Middle frontal gyrus (tissue), 1 donor: ENCODE results near the gene ANKFY1.

Source experiments
- DNase-seq: peaks from one replicate; pipeline ENCODE4 v3.0.0-alpha.2; 2015; ENCODE audit warnings: low spot score; ENCODE audit errors: extremely low spot score

The ANKFY1 gene

DNA sequence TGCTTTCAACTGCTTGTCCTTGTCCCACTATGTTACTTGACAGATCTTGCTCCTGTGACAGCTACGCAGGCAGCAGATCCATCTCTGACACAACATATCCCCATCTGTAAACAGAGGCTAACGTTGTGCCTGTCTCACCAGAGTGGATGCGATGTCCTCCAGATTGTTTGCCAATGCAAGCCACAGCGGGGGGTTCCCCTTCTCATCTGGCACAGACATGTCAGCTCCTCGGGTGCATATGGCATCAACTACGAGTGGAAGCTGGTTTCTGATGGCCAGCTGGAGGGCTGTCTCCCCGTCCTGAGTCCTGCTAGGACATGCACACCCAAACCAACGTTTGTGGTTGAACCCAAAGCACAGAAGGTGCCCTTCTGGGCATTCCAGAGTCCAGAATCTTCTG, 81.7 kb downstream of the ANKFY1 start:
- DNase-seq = no peak

DNA sequence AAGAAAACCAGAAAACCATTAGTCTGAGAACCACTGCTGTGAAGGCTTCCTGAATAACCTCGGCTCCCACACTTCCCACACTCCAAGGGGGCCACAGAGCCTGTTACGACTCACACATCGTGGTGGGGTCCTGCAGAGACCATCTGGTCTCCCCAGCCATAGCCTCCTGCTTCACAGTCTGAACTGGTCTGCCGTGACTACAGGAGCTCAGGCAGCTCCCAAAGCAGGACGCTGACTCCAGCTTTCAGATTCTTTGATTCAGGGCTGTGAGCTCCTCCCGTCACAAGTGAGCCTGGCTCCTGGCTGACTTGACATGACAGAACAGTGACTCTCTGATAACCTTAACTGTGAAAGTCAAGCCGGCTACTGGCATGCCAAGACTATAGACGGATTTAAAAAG, 83.0 kb downstream of the ANKFY1 start:
- no peak for DNase-seq

DNA sequence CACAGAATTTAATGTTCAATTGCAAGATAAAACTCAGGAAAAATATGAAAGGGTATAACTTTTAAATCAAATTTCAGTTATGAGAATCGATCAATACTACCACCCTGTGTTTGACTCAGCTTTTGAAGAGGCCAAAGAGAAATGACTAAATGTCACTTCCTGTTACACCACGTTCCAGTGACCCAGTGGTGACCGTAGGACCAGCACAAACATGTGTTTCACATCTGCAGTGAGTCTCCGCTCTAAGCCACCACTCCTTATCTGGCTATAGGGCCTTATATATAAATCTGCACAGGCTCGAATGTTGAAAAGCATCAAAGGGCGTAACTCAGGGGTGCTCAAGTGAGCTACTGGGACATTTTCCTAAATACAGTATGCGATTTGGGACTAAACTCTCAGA, 84.7 kb downstream of the ANKFY1 start:
- no peak for DNase-seq

DNA sequence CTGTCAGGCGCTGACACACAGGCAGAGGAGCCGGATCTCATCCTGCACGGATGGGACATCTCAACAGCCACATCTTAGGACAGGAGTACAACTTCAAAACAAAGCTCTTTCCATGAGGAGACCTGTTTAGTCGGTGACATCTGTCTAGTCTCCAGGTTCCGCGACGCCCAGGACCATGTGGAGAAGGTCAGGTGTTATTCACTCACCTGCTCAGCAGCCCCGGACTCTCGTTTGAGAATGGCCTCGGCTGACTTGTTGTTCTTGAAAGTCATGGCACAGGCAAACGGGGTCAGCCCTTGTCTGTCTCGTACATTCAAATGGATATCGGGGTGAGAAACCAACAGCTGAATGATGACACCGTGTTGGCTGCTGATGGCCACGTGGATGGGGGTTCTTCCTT, 85.1 kb downstream of the ANKFY1 start:
- DNase-seq = no peak

DNA sequence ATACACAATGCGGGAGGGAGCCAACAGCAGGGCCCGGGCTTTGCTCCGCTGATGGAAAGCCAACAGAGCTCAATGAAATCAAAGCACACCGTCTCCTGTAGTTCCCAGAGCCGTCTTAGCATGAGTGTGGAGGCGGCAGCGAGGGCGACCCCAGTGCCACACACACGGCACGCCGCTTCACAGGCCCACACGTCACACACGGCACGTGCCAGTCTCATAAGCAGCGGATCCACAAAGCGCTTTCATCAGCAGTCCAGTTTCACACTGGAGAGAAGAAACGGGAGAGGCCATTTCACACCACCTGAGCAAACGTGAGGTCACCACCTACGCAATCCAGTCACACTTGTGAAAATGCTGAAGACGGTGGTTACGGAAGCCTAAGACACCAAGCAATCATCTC, 86.0 kb downstream of the ANKFY1 start:
- no peak for DNase-seq

DNA sequence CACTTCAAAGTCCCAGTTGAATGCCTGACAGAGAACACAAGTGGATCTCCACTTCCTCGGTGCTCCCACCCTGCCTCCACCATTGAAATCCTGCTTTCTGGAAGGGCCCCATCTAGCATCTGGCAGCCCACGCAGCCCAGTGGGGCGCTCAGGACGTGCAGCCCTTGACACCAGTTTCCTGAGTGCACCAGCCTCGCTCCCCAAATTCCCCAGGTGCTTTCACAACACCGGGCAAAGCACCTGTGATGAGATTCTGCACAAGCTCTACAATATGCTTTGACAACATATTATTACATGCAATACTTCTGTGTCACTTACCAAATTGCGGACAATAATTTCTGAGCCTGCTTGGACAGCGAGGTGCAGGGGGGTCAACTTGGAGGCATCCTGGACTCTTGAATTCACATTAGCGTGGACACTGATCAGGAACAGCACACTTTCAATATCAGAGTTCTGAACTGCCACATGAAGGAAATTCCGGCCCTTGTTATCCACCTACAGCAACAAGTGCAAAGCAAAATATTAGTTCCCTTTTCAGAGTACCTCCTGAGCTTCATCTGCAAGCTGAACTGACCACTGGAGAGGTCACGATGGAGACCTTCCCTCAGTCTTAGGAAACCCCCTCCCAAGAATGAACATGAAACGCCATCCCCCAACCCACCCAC, 86.8 kb downstream of the ANKFY1 start:
- DNase-seq = no peak

DNA sequence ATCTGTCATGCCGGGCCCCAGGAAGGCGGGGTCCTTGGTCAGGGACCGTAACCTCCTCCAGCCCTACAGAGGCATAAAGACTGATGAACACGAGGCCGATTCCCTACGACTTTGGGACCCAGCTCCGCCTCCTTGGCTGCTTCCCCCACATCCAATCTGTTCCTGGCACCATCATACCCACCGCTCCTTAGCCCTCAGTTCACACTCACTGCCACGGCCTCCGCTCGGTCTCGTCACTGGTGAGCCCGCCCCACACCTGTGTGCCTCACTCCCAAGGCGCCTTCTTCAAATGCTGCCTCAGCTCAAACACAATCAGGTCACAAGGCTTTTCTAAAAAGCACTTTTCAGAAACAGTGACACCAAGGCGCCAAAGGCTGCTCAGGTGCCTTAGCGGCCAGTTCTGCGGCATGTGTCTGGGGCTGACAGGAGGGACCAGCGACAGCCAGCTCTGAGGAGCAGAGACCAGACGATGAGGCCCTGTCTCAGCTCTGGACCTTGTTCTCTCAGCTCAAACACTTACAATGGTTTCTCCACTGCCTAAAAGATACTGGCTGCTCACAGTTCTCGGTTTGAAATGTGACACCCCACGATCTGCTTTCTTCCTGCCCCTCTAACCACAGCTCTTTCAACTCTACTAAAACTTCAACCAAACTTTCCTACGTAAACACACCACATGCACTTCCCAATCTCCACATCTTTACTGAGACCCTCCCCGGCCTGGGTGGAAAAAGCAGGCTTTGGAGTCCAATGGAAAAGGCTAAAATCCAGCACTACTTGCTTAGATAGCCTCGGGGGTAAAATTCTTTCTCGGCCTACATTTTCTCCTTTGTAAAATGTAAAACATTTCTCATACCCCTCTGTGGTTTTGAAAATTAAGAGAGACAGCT, 87.6 kb downstream of the ANKFY1 start:
- DNase-seq = no peak

DNA sequence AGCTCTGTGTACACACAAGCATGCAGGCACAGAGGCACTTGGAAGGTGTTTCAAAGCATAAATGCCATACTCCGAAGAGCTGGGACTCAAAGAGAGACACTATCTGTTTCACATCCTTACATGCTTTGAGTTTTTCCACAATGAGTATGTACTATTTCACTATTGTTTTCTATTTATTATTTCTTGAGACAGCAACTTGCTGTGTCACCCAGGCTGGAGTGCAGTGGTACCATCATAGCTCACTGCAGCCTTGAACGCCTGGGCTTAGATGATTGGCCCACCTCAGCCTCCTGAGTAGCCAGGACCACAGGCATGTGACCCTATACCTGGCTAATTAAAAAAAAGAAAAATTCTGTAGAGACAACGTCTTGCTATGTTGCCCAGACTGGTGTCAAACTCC, 89.2 kb downstream of the ANKFY1 start:
- no peak for DNase-seq

DNA sequence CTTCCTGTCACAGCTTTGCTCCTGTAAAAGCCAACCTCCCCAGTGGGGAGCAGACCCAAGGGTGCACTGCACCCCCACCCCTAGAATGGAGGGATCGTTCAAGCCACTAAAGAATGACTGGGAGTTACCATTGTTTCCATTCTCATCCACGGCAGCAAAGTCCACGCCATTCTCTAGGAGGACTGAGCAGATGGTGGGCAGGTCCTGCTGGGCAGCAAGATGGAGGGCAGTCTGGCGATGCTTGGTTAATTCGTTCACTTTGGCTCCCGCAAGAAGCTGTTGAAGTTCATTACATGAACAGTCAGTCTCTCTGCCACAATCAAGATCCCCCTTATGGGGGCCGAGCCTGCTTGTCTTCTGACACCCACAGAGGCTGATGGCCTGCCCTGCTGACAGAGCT, 90.0 kb downstream of the ANKFY1 start:
- no peak for DNase-seq

DNA sequence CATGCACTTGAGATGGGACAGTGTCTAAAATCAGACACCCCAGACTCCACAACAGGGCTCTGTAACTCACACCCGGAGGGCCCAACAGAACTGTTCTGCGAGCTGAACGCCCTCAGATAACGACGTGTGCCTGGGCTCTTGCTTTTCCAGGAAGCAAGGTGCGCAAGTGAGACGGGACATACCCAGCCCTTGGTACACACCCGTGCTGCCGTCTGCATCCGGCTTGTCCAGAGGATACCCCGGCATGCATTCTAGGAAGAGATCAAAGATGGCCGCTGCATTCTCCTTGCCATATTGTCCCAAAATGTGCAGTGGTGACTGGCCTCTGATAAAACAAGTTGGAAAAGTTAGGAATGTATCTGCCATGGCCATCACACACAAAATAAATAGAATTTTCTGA, 91.4 kb downstream of the ANKFY1 start:
- no peak for DNase-seq

DNA sequence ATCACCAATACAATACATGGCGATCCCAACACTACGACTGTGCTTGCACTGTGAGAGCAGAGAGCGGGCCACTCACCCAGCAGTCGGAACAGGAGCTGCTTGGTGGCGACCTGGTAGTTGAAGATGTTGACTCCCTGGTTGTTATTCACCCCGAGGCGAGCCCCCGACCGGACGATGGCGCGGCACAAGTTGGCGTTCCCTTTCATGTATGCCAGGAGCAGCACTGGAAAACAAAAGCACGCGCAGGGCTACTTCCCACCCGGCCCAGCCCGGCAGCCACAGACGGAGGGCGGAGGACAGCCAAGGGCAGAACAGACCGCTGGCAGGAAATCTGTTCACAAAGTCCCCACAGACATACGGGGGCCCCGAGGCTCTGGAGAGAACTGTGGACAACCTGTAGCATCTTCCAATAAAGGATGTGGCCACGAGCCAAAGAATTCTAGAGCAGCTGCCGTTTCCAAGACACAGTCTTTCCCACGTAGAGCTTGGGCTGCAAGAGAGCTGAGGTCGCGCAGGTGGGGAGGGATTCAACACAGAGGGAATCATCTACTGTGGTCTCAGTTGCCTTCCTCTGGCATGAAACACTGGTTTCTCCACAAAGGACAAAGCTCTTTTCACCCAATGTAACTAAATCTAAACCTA, 93.0 kb downstream of the ANKFY1 start:
- DNase-seq = no peak

DNA sequence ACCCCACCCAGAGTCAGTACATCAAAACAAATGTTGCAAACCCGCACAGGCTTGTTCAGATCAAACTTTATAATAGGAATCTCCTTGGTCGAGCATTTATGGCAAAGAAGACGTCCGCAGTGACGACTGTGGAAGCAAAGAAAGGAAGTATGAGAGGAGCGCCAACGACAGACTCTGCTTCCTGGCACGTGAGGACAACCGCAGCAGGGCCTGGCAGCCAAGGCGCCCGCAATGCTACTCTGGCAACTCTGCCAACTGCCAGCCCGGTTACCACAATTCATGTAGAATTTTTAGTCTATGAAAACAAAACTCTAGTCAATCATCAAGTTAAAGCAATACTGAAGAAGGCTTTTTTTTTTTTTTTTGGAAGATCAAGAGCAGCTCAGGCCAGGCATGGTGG, 96.0 kb downstream of the ANKFY1 start:
- no peak for DNase-seq

DNA sequence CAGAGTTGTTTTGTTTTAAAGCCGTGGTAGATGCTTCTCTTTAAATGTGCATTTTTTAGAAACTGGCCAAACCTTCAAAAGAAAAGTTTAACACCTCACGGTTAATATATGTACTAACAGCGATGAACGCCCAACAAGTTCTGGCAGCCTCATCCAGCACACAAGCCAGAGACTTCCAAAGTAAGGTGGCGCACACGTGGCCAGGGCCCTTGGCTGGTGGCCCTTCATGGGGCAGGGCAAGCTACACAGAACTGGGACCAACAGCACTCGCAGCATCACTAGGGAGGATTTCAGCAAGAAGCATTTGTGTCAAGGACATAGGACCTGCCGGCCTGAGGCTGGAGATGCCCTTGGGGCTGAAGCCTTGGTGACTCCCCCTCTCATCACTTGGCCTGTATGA, 97.4 kb downstream of the ANKFY1 start:
- DNase-seq = no peak

DNA sequence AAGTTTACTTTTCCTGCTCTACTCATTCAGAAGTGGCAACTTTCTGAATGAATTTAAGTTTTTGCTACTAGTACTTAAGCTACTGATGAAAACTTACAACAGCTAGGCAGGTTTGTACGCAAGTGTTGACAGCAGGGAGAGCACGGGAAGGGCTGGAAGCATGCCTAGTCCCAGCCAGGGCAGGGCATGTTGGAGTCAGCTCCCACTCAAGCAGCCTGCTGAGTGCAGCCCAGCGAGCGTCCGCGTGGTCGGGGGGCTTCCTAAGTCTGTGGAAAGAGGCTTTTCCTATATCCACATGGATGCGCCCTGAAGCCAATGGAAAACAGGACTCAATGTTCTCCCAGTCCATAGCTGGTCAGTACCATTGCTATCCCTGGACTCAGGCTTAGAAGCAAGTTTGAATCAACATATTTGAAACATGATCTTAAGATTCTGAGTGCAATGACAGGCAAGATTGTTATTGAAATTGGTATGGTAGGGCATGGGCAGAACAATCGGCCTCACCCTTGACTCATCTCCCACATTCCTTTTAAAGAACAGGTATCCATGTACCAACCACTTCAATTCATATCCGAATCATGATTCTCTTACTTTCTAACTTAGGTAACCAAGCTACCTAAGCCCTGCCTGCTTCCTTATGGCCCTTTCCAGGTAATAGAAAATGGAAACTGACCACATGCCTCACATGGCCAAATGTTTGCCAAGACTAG, 98.3 kb downstream of the ANKFY1 start:
- no peak for DNase-seq

DNA sequence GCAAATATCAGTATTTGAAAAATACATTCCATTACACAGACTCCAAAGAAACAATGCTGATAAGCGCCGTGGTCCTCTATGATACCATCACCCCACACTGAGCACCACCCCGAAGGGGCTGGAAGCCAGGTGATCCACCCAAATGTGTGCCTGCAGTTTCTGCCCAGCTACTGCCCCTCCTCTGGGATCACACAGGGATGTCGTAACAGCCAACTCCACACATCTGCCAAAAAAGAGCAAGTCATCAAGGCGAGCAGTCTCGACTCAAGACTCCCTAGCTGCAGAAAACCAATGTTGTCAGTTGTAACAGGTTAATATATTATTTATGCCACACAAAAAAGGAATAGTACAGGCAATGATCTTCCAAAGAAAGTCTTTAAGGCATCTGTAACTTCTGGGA, 99.8 kb downstream of the ANKFY1 start:
- no peak for DNase-seq

DNA sequence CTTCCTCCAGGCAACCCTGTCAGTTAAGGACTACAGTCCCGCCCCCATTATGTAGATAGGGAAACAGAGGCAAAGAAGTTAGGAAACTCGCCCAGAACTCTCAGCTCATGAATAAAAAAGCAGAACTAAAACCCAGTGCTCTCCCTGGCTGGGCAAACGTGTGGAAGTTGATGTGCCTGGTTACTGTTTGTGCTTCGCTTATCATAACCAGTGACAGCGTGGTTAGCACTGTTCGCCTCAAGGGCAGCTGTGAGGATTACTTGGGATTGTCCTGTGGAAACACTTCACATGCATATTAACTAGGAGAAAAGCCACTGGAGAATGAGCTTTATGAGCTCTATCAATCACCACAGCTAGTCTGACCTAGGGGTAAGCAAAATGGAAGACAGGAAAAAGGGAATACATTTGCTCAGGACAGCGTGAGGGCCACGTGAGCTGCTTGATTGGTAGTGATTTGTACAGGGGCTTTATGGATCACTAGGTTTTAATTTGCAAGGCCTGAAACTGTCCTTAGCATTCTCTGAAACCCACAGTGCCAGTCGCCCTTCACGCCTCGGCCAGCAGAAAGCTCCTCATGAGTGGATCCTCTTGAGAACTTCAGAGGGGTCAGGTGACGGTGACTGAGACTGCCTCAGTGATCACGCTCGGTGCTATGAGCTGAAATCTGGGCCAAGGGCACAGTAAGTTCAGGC, 100.9 kb downstream of the ANKFY1 start:
- no peak for DNase-seq

DNA sequence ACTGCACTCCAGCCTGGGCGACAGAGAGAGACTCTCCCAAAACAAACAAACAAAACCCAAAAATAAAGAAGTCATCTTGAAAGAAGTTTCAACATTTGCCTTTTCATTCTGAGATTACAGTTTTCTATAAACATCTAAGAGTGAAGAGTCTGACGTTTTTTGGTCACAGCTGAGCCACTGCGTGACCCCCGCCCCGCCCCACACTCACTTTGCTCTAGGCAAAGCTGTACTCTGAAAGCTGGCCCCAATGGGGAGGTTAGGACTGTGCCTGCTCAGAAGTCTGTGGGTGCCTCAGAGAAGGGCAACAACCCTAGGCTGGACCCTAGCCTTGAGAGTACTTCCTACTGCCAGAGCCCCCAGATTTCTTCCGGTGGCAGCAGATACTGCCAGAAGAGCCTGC, 101.5 kb downstream of the ANKFY1 start:
- DNase-seq = no peak

DNA sequence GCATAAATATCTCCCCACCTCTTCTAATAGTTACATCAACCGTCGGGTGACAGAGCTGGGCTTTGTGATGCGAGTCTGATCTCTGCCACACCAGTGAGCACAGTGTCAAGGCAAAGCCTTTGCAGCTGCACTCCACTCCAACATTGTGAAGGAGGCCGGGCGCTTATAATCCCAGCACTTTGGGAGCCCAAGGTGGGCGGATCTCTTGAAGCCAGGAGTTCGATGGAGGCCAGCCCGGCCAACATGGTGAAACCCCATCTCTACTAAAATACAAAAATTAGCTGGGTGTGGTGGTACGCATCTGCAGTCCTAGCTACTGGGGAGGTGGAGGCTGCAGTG, 101.8 kb downstream of the ANKFY1 start:
- no peak for DNase-seq

DNA sequence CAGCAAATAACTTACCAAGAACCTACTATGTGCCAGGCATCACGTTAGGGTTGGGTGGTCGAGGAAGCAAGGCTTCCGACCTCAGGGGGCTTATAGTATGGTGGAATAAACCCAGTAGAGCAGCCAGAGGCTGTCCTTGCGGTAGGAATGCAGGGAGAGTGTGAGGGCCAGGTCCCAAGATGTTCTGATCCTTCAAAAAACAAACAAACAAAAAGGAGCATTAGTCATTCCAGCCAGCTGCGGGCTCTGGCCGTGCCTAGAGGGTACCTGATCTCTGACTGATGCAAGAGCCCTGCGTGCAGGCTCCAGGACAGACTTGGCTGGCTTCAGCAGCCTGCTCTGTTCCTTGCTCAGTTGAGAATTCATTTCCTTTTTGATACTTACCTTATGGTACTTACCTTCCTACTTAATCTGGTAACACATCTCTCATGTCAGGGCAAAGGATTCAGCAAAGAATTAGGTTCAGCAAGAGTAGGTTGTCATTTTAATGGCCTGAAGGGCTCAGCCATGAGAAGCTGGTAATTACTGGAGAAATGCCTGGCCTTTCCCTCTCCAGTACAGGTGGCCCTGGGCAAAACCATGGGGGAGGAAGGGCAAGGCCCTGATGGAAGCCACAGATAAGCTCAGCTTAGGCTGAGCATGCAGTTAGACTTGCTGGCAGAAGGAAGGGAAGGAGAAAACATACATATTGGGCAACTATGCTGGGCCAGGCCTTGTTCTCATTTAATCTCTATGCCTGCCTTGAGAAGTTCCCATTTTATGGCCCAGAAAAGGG, 102.4 kb downstream of the ANKFY1 start:
- DNase-seq = no peak

DNA sequence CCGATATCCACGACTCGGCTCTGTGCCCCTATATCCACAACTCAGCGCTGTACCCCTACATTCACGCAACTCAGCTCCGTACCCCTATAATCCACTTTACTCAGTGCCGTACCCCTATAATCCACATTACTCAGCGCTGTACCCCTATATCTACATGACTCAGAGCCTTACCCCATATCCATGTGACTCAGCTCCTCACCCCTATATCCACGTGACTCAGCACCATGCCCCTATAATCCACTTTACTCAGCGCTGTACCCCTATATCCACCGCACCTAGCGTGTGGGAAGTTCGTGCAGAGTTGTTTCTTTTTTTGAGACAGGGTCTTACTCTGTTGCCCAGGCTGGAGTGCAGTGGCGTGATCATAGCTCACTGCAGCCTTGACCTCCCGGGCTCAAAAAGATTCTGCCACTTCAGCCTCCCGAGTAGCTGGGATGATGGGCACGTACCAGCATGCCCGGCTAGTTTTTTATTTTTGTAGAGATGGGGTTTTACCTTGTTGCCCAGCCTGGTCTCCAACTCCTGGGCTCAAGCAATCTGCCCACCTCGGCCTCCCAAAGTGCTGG, 103.4 kb downstream of the ANKFY1 start:
- no peak for DNase-seq
